Psoas muscle (tissue), 8 donors: ENCODE results near the gene PPP3CA. TPM values are rescaled to one million over a fixed set of nuclear protein-coding genes. Genes with fewer than 3 reads are reported as not detected.

Experiments
- ATAC-seq, 4 donors: fragments of 200-7000 bp; cut with Tn5 transposase; one replicate each; pipeline ENCODE4 v1.9.1; 2020; ENCODE audit warnings: moderate library complexity in 3 of 4, mild to moderate bottlenecking in 2 of 4
- DNase-seq, 2 donors: peaks; one replicate each; pipeline ENCODE4 v3.0.0-alpha.2; 2020
- H3K27ac ChIP-seq: fragments of 200-600 bp; one replicate; pipeline ENCODE4 v1.8.0; 2022
- H3K27me3 ChIP-seq, 3 donors: fragments of 200-600 bp in 1 of 3; one replicate each; pipeline versions ENCODE4 v1.6.1 to v1.8.0; 2013 to 2022; ENCODE audit warnings: low read length in 2 of 3, mild to moderate bottlenecking in 2 of 3, moderate library complexity in 1 of 3; ENCODE audit not compliant: insufficient read depth in 3 of 3
- H3K36me3 ChIP-seq, 2 donors: fragments of 200-600 bp in 1 of 2; one replicate each; pipeline versions ENCODE4 v1.6.1 to v1.8.0; 2013 to 2022; ENCODE audit warnings: low read depth in 1 of 2, mild to moderate bottlenecking in 1 of 2, moderate library complexity in 1 of 2; ENCODE audit not compliant: insufficient read depth in 1 of 2
- H3K4me1 ChIP-seq: fragments of 200-600 bp; one replicate; pipeline ENCODE4 v1.8.0; 2022
- H3K4me3 ChIP-seq: fragments of 200-600 bp; one replicate; pipeline ENCODE4 v1.8.0; 2022; ENCODE audit warnings: mild to moderate bottlenecking
- H3K9me3 ChIP-seq: fragments of 200-600 bp; one replicate; pipeline ENCODE4 v1.8.0; 2022
- CTCF ChIP-seq: fragments of 200-600 bp; IDR thresholded peaks from one replicate; pipeline ENCODE4 v1.8.0; 2022; ENCODE audit warnings: antibody characterized with exemption
- WGBS, 3 donors: extraction: QIAGEN DNeasy Blood & Tissue Kit; methylation state at CpG; one replicate each; pipeline versions ENCODE4 v1.1.6 to v1.1.7; 2013; 5-methylcytosine and 5-hydroxymethylcytosine counted together
- intact Hi-C, 2 donors: fragments of 100-400 bp; cut with DNase I; formaldehyde crosslinking; loops; one replicate each; pipeline versions ENCODE4 v1.11.0 to v1.14.2; 2022
- polyA plus RNA-seq, 3 donors: library from polyadenylated mRNA; stranded (reverse); fragments of 200-250 nt; gene quantifications; one replicate each; pipeline ENCODE4 v1.2.3, GENCODE V29; 2013
- total RNA-seq, 4 donors: library from RNA; stranded (reverse); fragmentation: NEBNext Ultra II Directional in 2 of 4; extraction: Animal tissue kit (Norgen Biotek cat#: 25700) in 2 of 4; gene quantifications; one replicate each; pipeline versions ENCODE4 v1.2.1 to v1.2.4, GENCODE V29; 2021 to 2023
- donor health status: healthy with polysubstance abuse.
- donor health status: DM: no; HTN: no; CAD: no; lungs with moderate emphysema.
- donor health status: Bipolar disorder and iron deficiency.
- donor health status: healthy.
- donor health status: DM: yes; HTN: yes; CAD: no.
- donor health status: DM: no; HTN: no; CAD: no.
- donor health status: DM: no; HTN: no; CAD: no.
- donor health status: DM: yes; HTN: yes; CAD: no.

PPP3CA gene
- total and polyA plus RNA-seq, 7 donors, result 10.4 to 65.9 (median 32.6) TPM

GRCh38 chr4:101122019-101122418, 225.3 kb downstream of the PPP3CA start:
- Histone ChIP-seq H3K9me3 (no peaks in the 10 kb centered on the region), H3K27ac (no peak overlapping the region), H3K4me3 (no peak overlapping the region), H3K36me3 (no peaks in the 10 kb centered on the region), H3K27me3 (no peaks in the 10 kb centered on the region), H3K4me1 (peaks cover 12% of the 10 kb centered on the region)
- no peak for TF ChIP-seq CTCF
- DNase-seq (no peak), ATAC-seq (no peak)
- intact Hi-C loops, result no loop called here

GRCh38 chr4:101119141-101119540, 228.2 kb downstream of the PPP3CA start:
- no peak overlapping the region for H3K27ac ChIP-seq
- H3K9me3 ChIP-seq, result no peaks in the 10 kb centered on the region
- 64 to 89% (median 78%) methylated on average over 3 of the region's 3 CpGs for WGBS, 3 donors
- no peak for DNase-seq
- no peak for TF ChIP-seq CTCF
- ATAC-seq, result no peak
- no peaks in the 10 kb centered on the region for H3K36me3 ChIP-seq
- no peaks in the 10 kb centered on the region for H3K27me3 ChIP-seq
- H3K4me1 ChIP-seq, result no peaks in the 10 kb centered on the region
- H3K4me3 ChIP-seq, result no peak overlapping the region
- intact Hi-C loops, result no loop called here

- no peak overlapping the region for H3K4me3 ChIP-seq
- ATAC-seq (no peak), DNase-seq (no peak)
- intact Hi-C loops, result no loop called here
- no peak for TF ChIP-seq CTCF
- H3K27ac ChIP-seq, result no peak overlapping the region
- H3K36me3 ChIP-seq, result no peaks in the 10 kb centered on the region
- H3K27me3 ChIP-seq, result no peaks in the 10 kb centered on the region
- no peaks in the 10 kb centered on the region for H3K9me3 ChIP-seq
- no peaks in the 10 kb centered on the region for H3K4me1 ChIP-seq
- WGBS, 3 donors, result 52 to 62% (median 53%) methylated on average over 1 of the region's 1 CpG
Observed at GRCh38 chr4:101118617-101119016, 228.7 kb downstream of the PPP3CA start.

GRCh38 chr4:101115887-101116286, 231.4 kb downstream of the PPP3CA start:
- no peak for DNase-seq
- Histone ChIP-seq H3K4me1 (no peaks in the 10 kb centered on the region), H3K4me3 (no peak overlapping the region), H3K9me3 (no peaks in the 10 kb centered on the region), H3K27me3 (no peaks in the 10 kb centered on the region), H3K27ac (no peak overlapping the region), H3K36me3 (no peaks in the 10 kb centered on the region)
- WGBS, 3 donors, result 88 to 93% (median 92%) methylated on average over 4 of the region's 4 CpGs
- intact Hi-C loops, result no loop called here
- no peak for TF ChIP-seq CTCF
- no peak for ATAC-seq

- H3K4me1 ChIP-seq, result peaks cover 5% of the 10 kb centered on the region
- H3K27ac ChIP-seq, result no peak overlapping the region
- DNase-seq, result no peak
- no peak for ATAC-seq
- no peak overlapping the region for H3K4me3 ChIP-seq
- TF ChIP-seq CTCF, result no peak
- intact Hi-C loops, result no loop called here
- H3K9me3 ChIP-seq, result no peaks in the 10 kb centered on the region
- H3K27me3 ChIP-seq, result no peaks in the 10 kb centered on the region
- H3K36me3 ChIP-seq, result no peaks in the 10 kb centered on the region
- 42 to 50% (median 47%) methylated on average over 2 of the region's 2 CpGs for WGBS, 3 donors
Observed at GRCh38 chr4:101114936-101115372, 232.4 kb downstream of the PPP3CA start.
